Measurements from ENCODE around the gene NHP2.

The NHP2 gene

GRCh38 chr5:178114325-178115135 lies 39.2 kb downstream of the NHP2 start:
- DNase-seq (ENCODE audit: low read depth, low spot score): peak; percentile 61

DNA sequence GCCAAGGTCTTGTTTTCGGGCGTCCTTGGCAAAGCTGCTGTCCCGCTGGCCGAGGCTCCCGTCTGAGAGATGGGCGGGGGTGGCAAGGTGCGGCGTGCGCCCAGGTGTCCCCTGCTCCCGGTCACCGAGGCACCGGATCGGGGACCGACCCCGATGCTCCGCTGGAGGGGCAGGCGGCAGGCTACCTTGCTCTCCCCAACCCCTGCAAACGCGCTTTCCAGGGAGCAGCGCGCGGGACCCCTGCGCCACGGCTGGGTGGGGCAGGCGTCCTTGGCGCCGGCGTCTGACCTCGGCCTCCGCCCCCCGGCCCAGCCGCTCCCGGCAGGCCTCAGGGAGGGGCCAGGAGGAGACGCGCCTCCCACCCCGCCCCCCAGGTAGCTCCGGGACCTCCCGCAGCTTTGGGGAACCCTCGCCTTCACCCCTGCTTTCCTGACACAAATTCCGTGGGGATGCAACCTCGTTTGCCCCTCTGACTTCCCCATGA lies 39.8 kb downstream of the NHP2 start:
- peak; percentile 46 for DNase-seq (ENCODE audit: low read depth, low spot score)

DNA sequence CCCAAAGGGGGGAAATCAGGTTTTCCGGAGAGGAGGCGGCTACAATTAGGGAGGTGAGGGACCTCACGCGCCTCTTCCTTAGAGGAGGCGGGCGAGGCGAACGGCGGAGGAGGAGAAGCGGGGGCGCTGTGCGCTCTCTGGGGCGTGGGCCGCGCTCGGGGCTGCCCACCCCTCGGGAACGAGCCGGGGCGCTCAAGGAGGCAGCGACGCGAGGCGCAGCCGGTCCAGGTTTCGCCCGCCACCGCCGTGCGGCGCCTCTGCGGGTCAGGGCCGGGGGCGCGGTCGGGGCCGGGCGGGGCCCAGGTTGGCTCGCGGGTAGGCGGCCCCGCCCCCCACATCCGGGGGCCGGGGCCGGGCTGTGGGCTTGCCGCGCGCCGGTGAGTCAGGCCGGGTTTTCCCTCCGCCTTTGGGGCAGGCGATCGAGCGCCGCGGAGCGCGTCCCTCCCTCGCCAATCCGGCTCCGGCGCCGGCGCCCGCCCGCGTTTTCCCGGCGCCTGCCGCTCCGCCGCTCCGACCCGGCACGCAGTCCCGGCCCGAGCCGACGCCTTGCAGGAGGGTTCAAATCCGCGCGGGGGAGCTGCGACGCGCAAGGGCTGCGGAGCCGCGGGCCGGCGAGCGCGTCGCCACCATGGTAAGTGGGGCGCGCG lies 40.4 kb downstream of the NHP2 start, which contains the start of gene N4BP3:
N4BP3 (plus strand) TSS at position 392 of the 647 bp plus-strand sequence. CDS start 6,052 bp downstream, outside the sequence.
- DNase-seq (ENCODE audit: low read depth, low spot score): peak; percentile 88

DNA sequence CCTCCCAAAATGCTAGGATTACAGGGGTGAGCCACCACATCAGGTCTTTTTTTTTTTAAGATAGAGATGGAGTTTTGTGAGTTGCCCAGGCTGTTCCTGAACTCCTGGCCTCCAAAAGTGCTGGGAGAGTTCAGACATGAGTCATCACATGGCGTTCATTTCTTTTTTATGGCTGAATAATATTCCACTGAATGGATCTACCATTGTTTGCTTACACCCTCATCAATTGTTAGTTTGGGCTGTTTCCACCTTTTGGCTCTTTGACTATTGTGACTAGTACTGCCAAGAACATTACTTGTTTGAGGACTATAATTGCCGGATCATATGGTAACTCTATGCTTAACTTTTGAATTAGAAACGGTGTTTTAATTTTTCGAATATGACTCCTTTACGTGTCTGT lies 41.1 kb downstream of the NHP2 start:
- DNase-seq (ENCODE audit: low read depth, low spot score): no peak

DNA sequence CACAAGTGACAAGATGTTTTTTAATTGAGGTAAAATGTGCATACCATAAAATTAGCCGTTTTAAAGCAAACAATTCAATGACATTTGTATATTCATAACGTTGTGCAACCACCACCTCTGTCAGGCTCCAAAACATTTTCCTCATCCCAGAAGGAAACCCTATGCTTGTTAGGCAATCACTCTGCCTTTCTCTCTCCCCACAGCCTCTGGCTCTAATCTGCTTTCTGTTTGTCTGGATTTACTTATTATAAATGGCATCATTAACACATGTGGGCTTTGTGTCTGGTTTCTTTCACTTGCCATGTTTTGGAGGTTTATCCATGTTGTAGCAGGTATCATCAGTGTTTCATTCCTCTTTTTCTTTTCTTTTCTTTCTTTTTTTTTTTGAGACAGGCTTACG lies 41.8 kb downstream of the NHP2 start:
- DNase-seq (ENCODE audit: low read depth, low spot score): no peak

GRCh38 chr5:178110511-178110910 lies 43.2 kb downstream of the NHP2 start:
- DNase-seq (ENCODE audit: low read depth, low spot score): no peak

GRCh38 chr5:178108966-178109365 lies 44.7 kb downstream of the NHP2 start:
- DNase-seq (ENCODE audit: low read depth, low spot score): no peak

DNA sequence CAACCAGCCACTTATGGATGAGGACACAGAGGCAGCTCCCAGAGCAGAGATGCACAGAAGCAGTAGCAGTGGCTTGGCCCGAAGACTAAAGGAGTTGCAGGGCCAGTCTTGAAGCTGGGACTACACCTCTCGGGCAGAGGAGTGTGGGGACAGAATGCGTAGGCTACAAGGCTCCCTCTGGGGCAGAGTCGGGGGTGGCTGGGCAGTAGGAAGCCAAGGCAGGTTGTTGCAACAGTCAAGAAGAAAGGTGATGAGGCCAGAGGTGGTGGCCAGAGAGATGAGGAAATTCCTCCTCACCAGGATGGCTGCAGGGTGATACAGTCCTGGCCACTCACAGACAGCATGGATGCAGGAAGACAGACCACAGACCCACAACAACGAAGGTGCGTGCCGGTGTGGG lies 45.2 kb downstream of the NHP2 start:
- DNase-seq (ENCODE audit: low read depth, low spot score): peak; percentile 48

DNA sequence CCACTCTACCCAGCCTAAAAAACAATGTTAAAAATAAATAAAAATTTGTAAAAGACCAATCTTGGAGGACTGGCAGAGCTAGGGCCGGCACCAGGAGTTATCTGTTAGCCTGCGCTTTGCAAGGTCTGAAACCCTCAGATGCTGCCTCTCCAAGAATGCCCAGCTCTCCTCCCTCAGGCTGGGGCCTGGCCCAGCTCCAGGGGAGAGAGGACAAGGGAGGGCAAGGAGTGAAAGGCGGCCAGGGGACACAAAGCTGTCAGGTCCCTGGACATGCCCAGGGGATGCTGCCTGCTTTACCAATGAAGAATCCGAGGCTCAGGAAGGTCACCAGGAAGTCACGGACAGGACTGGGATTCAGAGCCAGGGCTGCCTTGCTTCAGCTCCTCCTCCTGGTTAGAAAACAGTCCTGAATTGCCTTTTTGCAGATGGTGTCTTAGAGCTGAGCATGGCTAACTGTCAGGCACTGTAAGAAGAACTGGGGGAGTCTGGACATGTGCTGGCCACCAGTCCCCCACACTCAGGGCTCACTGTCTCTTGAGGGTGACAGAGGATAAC lies 45.9 kb downstream of the NHP2 start:
- peak; percentile 56 for DNase-seq (ENCODE audit: low read depth, low spot score)

- no peak for DNase-seq (ENCODE audit: low read depth, low spot score)
Observed at GRCh38 chr5:178106556-178107239, 47.0 kb downstream of the NHP2 start.

DNA sequence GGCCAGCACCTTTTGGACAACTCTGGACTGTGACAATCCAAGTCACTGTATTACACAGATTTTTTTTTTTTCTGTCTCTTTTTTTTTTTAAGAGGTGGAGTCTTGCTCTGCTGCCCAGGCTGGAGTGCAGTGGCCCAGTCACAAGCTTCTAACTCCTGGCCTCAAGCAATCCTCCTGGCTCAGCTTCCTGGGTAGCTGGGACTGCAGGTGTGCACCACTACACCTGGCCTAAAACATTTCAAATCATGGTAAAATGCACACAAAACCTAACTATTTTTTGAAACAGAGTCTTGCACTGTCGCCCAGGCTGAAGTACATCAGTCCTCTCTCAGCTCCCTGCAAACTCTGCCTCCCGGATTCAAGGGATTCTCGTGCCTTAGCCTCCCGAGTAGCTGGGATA lies 47.6 kb downstream of the NHP2 start:
- DNase-seq (ENCODE audit: low read depth, low spot score): no peak

DNA sequence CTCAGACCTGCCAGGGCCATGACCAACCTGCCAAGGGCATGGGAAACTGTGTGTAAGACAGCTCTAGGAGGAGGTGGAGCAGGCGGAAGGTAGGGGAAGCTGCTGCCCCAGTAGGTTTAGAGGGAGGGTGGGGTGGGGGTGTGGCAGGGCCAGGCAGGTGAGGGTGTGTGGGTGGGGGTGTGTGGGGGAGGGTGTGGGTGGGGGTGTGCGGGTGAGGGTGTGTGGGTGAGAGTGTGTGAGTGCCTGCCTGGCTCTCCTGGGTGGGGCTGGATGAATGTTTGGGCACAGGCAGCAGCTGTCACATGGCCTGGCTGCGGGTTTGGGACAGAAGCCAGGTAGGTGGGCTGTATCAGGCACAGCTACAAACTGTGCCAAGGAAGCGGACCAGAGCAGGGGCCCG lies 49.2 kb downstream of the NHP2 start:
- DNase-seq (ENCODE audit: low read depth, low spot score): no peak

GRCh38 chr5:178103612-178104011 lies 50.1 kb downstream of the NHP2 start:
- DNase-seq (ENCODE audit: low read depth, low spot score): peak; percentile 10

Measured in ELF-1 (cell line).